ENCODE results near the gene ZNF622. TPM values are rescaled to one million over a fixed set of nuclear protein-coding genes. Genes with fewer than 3 reads are reported as not detected.

The ZNF622 gene
- total and polyA plus RNA-seq, 2 donors (not counting 3 experiments of a cell fraction or from before 2014, with no cell fraction given) = 10.0 to 26.6 TPM

GRCh38 chr5:16464664-16465543 lies 696 bp downstream of the ZNF622 start:
- FAIRE-seq (peak; percentile 26), DNase-seq (ENCODE audit: low read depth, low spot score) (peak; percentile 6)
- intact Hi-C loops (cut with micrococcal nuclease) = loop anchor here (5.0 kb wide), 1 partner anchor 87 kb away; no protein-coding TSS in a partner anchor
- Histone ChIP-seq H3K27ac (ENCODE audit: insufficient read depth, low read depth, low read length) (peak overlapping the region; percentile 56), H3K27me3 (ENCODE audit: control insufficient read depth in 2 of 2, insufficient read depth in 2 of 2, low read length in 2 of 2) (no peaks in the 10 kb centered on the region), H4K20me1 (replicated peaks; ENCODE audit: control insufficient read depth, extremely low read depth, insufficient read depth, low read length) (no peaks in the 10 kb centered on the region), H3K4me3 (replicated peaks in 1 of 3; ENCODE audit: insufficient read depth in 1 of 3, low read depth in 1 of 3, low read length in 3 of 3) (peak overlapping the region; percentile 47 to 82 (median 72)), H3K9me1 (replicated peaks; ENCODE audit: control insufficient read depth, extremely low read depth, insufficient read depth, low read length) (no peaks in the 10 kb centered on the region), H2AFZ (ENCODE audit: low read depth, low read length) (peak overlapping the region; percentile 88), H3K79me2 (ENCODE audit: control insufficient read depth, insufficient read depth, low read length) (peaks cover 34% of the 10 kb centered on the region), H3K9me3 (replicated peaks; ENCODE audit: control insufficient read depth, insufficient read depth, low read length) (no peaks in the 10 kb centered on the region), H3K36me3 (ENCODE audit: control insufficient read depth in 2 of 2, extremely low read depth in 1 of 2, insufficient read depth in 2 of 2, low read length in 2 of 2) (peaks cover 4 to 11% of the 10 kb centered on the region in 2 experiments), H3K4me1 (ENCODE audit: control insufficient read depth, extremely low read depth, insufficient read depth, low read length) (peaks cover 27% of the 10 kb centered on the region), H3K9ac (replicated peaks; ENCODE audit: extremely low read depth, insufficient read depth, low read length) (peak overlapping the region; percentile 83), H3K4me2 (ENCODE audit: insufficient read depth, low read length) (peak overlapping the region; percentile 93)
- CTCF ChIA-PET = interaction anchor here (3.5 kb wide), 1 partner anchor 9 kb away, joined by 22 read pairs; no protein-coding TSS in a partner anchor
- TF ChIP-seq FOS (IDR thresholded peaks at IDR 0.05; ENCODE audit: borderline replicate concordance, insufficient read depth, low read length) (no peak), CTCF (IDR thresholded peaks at IDR 0.05; ENCODE audit: extremely low read depth in 1 of 2, insufficient read depth in 1 of 2, low read depth in 1 of 2, low read length in 2 of 2) (no peak), MAX (IDR thresholded peaks at IDR 0.05; ENCODE audit: insufficient read depth, insufficient read length) (no peak), POLR2A (IDR thresholded peaks at IDR 0.05; ENCODE audit: low read depth, low read length) (no peak), GATA2 (IDR thresholded peaks at IDR 0.05; ENCODE audit: insufficient read depth, insufficient read length, low read depth, low read length) (no peak), EZH2 (IDR thresholded peaks at IDR 0.05; ENCODE audit: borderline replicate concordance, low read depth, low read length, severe bottlenecking) (no peak), JUN (IDR thresholded peaks at IDR 0.05; ENCODE audit: borderline replicate concordance, insufficient read depth, insufficient read length, low read depth) (no peak), MYC (IDR thresholded peaks at IDR 0.05; ENCODE audit: low read depth, low read length) (no peak), POLR2AphosphoS5 (IDR thresholded peaks at IDR 0.05; ENCODE audit: insufficient read depth, low read depth, low read length) (no peak)
- TSS peak; percentile 63 for BruUV-seq (replicated peaks)
- POLR2A ChIA-PET = no interaction called here
- dilution Hi-C loops (cut with MboI; ENCODE audit: extremely low pct_ligation_motif_present, low sequenced_read_pairs) = no loop called here
